ENCODE measurements around the gene B4GALT1.

The B4GALT1 gene

GRCh38 chr9:33140401-33141360 is 26.5 kb downstream of the B4GALT1 start:
- DNase-seq (ENCODE audit: low spot score), result no peak

- DNase-seq (ENCODE audit: low spot score), result peak; percentile 46
Observed at GRCh38 chr9:33139421-33140228, 27.5 kb downstream of the B4GALT1 start.

- DNase-seq (ENCODE audit: low spot score), result no peak
Observed at GRCh38 chr9:33138768-33139167, 28.4 kb downstream of the B4GALT1 start.

- no peak for DNase-seq (ENCODE audit: low spot score)
Observed at GRCh38 chr9:33137781-33138264, 29.3 kb downstream of the B4GALT1 start.

GRCh38 chr9:33136721-33137670 is 30.1 kb downstream of the B4GALT1 start:
- no peak for DNase-seq (ENCODE audit: low spot score)

- no peak for DNase-seq (ENCODE audit: low spot score)
Observed at GRCh38 chr9:33135470-33135958, 31.6 kb downstream of the B4GALT1 start.

- DNase-seq (ENCODE audit: low spot score), result no peak
Observed at GRCh38 chr9:33135031-33135461, 32.1 kb downstream of the B4GALT1 start.

GRCh38 chr9:33133186-33133585 is 34.0 kb downstream of the B4GALT1 start:
- DNase-seq (ENCODE audit: low spot score), result peak; percentile 27

- DNase-seq (ENCODE audit: low spot score), result peak; percentile 27
Observed at GRCh38 chr9:33131790-33132772, 35.1 kb downstream of the B4GALT1 start.

- no peak for DNase-seq (ENCODE audit: low spot score)
Observed at GRCh38 chr9:33130961-33131789, 36.0 kb downstream of the B4GALT1 start.

GRCh38 chr9:33129886-33130881 is 37.0 kb downstream of the B4GALT1 start:
- DNase-seq (ENCODE audit: low spot score), result no peak

GRCh38 chr9:33129251-33129885 is 37.8 kb downstream of the B4GALT1 start:
- DNase-seq (ENCODE audit: low spot score), result no peak

- no peak for DNase-seq (ENCODE audit: low spot score)
Observed at GRCh38 chr9:33128570-33128969, 38.6 kb downstream of the B4GALT1 start.

GRCh38 chr9:33127881-33128280 is 39.3 kb downstream of the B4GALT1 start:
- no peak for DNase-seq (ENCODE audit: low spot score)

GRCh38 chr9:33125871-33126823 is 41.0 kb downstream of the B4GALT1 start:
- no peak for DNase-seq (ENCODE audit: low spot score)

GRCh38 chr9:33125461-33125860 is 41.7 kb downstream of the B4GALT1 start:
- no peak for DNase-seq (ENCODE audit: low spot score)
